ENCODE data around the gene ARHGAP40. TPM values are rescaled to one million over a fixed set of nuclear protein-coding genes. Genes with fewer than 3 reads are reported as not detected.

The ARHGAP40 gene
- total and polyA plus RNA-seq, 9 of the 15 experiments (the other 6 are each of a cell fraction or from before 2014, with no cell fraction given): not detected

- no peak for TF ChIP-seq HIVEP1 (CRISPR knock-in tag; IDR thresholded peaks at IDR 0.05)
- TF ChIP-seq SREBF2 (CRISPR knock-in tag; IDR thresholded peaks at IDR 0.05): no peak
- TF ChIP-seq YY1 (IDR thresholded peaks at IDR 0.05; ENCODE audit: borderline replicate concordance in 1 of 3, control insufficient read depth in 1 of 3, extremely low read depth in 1 of 3, insufficient read depth in 3 of 3, insufficient read length in 1 of 3, insufficient replicate concordance in 2 of 3, low read depth in 1 of 3, low read length in 2 of 3): peak in 2 of 3 experiments; percentile 53 to 64
- TF ChIP-seq SMC3 (conservative IDR thresholded peaks at IDR 0.05; ENCODE audit: insufficient read depth, low read depth, low read length): peak; percentile 99
- no peak for TF ChIP-seq ZNF766 (CRISPR knock-in tag; conservative IDR thresholded peaks at IDR 0.05)
- no peak for TF ChIP-seq SUPT5H (IDR thresholded peaks at IDR 0.05)
- no peak for TF ChIP-seq ZBTB8A (IDR thresholded peaks at IDR 0.05; ENCODE audit: partially characterized antibody)
- TF ChIP-seq ZNF780A (CRISPR knock-in tag; IDR thresholded peaks at IDR 0.05): no peak
- TF ChIP-seq ILF3 (IDR thresholded peaks at IDR 0.05; ENCODE audit: borderline replicate concordance): no peak
- TF ChIP-seq RUNX1 (IDR thresholded peaks at IDR 0.05; ENCODE audit: low read depth): no peak
- TF ChIP-seq, protein P1, sequence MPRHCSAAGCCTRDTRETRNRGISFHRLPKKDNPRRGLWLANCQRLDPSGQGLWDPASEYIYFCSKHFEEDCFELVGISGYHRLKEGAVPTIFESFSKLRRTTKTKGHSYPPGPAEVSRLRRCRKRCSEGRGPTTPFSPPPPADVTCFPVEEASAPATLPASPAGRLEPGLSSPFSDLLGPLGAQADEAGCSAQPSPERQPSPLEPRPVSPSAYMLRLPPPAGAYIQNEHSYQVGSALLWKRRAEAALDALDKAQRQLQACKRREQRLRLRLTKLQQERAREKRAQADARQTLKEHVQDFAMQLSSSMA (CRISPR knock-in tag; IDR thresholded peaks at IDR 0.05): no peak
- TF ChIP-seq, protein P2, sequence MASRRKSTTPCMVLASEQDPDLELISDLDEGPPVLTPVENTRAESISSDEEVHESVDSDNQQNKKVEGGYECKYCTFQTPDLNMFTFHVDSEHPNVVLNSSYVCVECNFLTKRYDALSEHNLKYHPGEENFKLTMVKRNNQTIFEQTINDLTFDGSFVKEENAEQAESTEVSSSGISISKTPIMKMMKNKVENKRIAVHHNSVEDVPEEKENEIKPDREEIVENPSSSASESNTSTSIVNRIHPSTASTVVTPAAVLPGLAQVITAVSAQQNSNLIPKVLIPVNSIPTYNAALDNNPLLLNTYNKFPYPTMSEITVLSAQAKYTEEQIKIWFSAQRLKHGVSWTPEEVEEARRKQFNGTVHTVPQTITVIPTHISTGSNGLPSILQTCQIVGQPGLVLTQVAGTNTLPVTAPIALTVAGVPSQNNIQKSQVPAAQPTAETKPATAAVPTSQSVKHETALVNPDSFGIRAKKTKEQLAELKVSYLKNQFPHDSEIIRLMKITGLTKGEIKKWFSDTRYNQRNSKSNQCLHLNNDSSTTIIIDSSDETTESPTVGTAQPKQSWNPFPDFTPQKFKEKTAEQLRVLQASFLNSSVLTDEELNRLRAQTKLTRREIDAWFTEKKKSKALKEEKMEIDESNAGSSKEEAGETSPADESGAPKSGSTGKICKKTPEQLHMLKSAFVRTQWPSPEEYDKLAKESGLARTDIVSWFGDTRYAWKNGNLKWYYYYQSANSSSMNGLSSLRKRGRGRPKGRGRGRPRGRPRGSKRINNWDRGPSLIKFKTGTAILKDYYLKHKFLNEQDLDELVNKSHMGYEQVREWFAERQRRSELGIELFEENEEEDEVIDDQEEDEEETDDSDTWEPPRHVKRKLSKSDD (conservative IDR thresholded peaks at IDR 0.05; ENCODE audit: low read length): no peak
- no peak for TF ChIP-seq THRAP3 (IDR thresholded peaks at IDR 0.05; ENCODE audit: borderline replicate concordance)
- TF ChIP-seq, protein P3, sequence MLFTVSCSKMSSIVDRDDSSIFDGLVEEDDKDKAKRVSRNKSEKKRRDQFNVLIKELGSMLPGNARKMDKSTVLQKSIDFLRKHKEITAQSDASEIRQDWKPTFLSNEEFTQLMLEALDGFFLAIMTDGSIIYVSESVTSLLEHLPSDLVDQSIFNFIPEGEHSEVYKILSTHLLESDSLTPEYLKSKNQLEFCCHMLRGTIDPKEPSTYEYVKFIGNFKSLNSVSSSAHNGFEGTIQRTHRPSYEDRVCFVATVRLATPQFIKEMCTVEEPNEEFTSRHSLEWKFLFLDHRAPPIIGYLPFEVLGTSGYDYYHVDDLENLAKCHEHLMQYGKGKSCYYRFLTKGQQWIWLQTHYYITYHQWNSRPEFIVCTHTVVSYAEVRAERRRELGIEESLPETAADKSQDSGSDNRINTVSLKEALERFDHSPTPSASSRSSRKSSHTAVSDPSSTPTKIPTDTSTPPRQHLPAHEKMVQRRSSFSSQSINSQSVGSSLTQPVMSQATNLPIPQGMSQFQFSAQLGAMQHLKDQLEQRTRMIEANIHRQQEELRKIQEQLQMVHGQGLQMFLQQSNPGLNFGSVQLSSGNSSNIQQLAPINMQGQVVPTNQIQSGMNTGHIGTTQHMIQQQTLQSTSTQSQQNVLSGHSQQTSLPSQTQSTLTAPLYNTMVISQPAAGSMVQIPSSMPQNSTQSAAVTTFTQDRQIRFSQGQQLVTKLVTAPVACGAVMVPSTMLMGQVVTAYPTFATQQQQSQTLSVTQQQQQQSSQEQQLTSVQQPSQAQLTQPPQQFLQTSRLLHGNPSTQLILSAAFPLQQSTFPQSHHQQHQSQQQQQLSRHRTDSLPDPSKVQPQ (CRISPR knock-in tag; IDR thresholded peaks at IDR 0.05; ENCODE audit: borderline replicate concordance): no peak
- no peak for TF ChIP-seq ZNF232 (CRISPR knock-in tag; IDR thresholded peaks at IDR 0.05)
Observed at GRCh38 chr20:38645980-38646858, 44.6 kb downstream of the ARHGAP40 start (continued).

All from K562 (cell line).